Thyroid gland (tissue), 4 donors: ENCODE measurements around the gene OR51E1. TPM values are rescaled to one million over a fixed set of nuclear protein-coding genes. Genes with fewer than 3 reads are reported as not detected.

Source experiments
- DNase-seq, 2 donors: peaks; one replicate each; pipeline ENCODE4 v3.0.0-alpha.2; 2019
- H3K27ac ChIP-seq, 3 donors: fragments of 200-600 bp; sonication (generic); 1 replicate in 2 of 3; 2 replicates in 1 of 3; pipeline ENCODE4 v1.5.1; 2016 to 2019; ENCODE audit warnings: mild to moderate bottlenecking in 1 of 3, moderate library complexity in 1 of 3
- H3K27me3 ChIP-seq: fragments of 200-600 bp; sonication (generic); one replicate; pipeline ENCODE4 v1.5.1; 2019
- H3K36me3 ChIP-seq, 2 donors: fragments of 200-600 bp; sonication (generic); one replicate each; pipeline ENCODE4 v1.5.1; 2016 to 2019
- H3K4me1 ChIP-seq, 2 donors: fragments of 200-600 bp; sonication (generic); one replicate each; pipeline ENCODE4 v1.5.1; 2017 to 2019
- H3K4me3 ChIP-seq, 3 donors: fragments of 200-600 bp; sonication (generic); replicated peaks in 1 of 3; 1 replicate in 2 of 3; 2 replicates in 1 of 3; pipeline ENCODE4 v1.5.1; 2016; ENCODE audit warnings: mild to moderate bottlenecking in 1 of 3
- H3K9me3 ChIP-seq: fragments of 200-600 bp; sonication (generic); one replicate; pipeline ENCODE4 v1.5.1; 2017
- CTCF ChIP-seq, 6 experiments: fragments of 200-600 bp in 3 of 6; fragments of 450-650 bp in 3 of 6; sonication (generic) in 3 of 6; IDR thresholded peaks; one replicate each; pipeline ENCODE4 v1.5.1; 2016 to 2019; ENCODE audit warnings: antibody characterized with exemption in 6 of 6, mild to moderate bottlenecking in 2 of 6, inconsistent platforms in 1 of 6, moderate library complexity in 1 of 6
- POLR2A ChIP-seq, 2 donors: fragments of 450-650 bp; IDR thresholded peaks; one replicate each; pipeline ENCODE4 v1.6.1; 2017; ENCODE audit warnings: antibody characterized with exemption in 2 of 2, mild to moderate bottlenecking in 2 of 2, moderate library complexity in 1 of 2
- WGBS, 2 donors: methylation state at CpG; one replicate each; pipeline ENCODE4 v1.1.5; 2017; 5-methylcytosine and 5-hydroxymethylcytosine counted together
- intact Hi-C: fragments of 100-400 bp; cut with DNase I; formaldehyde crosslinking; loops from one replicate; pipeline ENCODE4 v1.15.1; 2023
- total RNA-seq, 4 donors: library from RNA; depleted of rRNA; stranded (reverse); fragments of >200 nt; gene quantifications; one replicate each; pipeline ENCODE4 v1.2.3, GENCODE V29; 2016

OR51E1 gene
- total RNA-seq, 4 donors from 2014 or later: 0.21 to 0.54 (median 0.22) TPM; not detected in 1

GRCh38 chr11:4682623-4683419, 39.0 kb downstream of the OR51E1 start:
- no peaks in the 10 kb centered on the region for H3K36me3 ChIP-seq
- no peak for TF ChIP-seq CTCF (IDR thresholded peaks at IDR 0.05)
- no peak for TF ChIP-seq POLR2A (IDR thresholded peaks at IDR 0.05)
- H3K4me3 ChIP-seq: no peak overlapping the region
- no peaks in the 10 kb centered on the region for H3K9me3 ChIP-seq
- H3K27me3 ChIP-seq: no peaks in the 10 kb centered on the region
- intact Hi-C loops: no loop called here
- H3K27ac ChIP-seq: no peak overlapping the region
- H3K4me1 ChIP-seq: no peaks in the 10 kb centered on the region
- WGBS, 2 donors: 59 to 75% methylated on average over 2 of the region's 2 CpGs
- DNase-seq: no peak

GRCh38 chr11:4684631-4685285, 41.0 kb downstream of the OR51E1 start:
- TF ChIP-seq POLR2A (IDR thresholded peaks at IDR 0.05) (no peak), CTCF (IDR thresholded peaks at IDR 0.05) (no peak)
- Histone ChIP-seq H3K4me3 (no peak overlapping the region), H3K4me1 (no peaks in the 10 kb centered on the region), H3K27ac (no peak overlapping the region), H3K36me3 (no peaks in the 10 kb centered on the region), H3K9me3 (no peaks in the 10 kb centered on the region), H3K27me3 (no peaks in the 10 kb centered on the region)
- 76 to 88% methylated on average over 3 of the region's 3 CpGs for WGBS, 2 donors
- intact Hi-C loops: no loop called here
- DNase-seq: no peak

GRCh38 chr11:4695442-4695841, 51.7 kb downstream of the OR51E1 start:
- H3K4me1 ChIP-seq: no peaks in the 10 kb centered on the region
- TF ChIP-seq CTCF (IDR thresholded peaks at IDR 0.05) (no peak), POLR2A (IDR thresholded peaks at IDR 0.05) (no peak)
- H3K36me3 ChIP-seq: no peaks in the 10 kb centered on the region
- H3K27ac ChIP-seq: no peak overlapping the region
- no peak for DNase-seq
- H3K4me3 ChIP-seq: no peak overlapping the region
- no peaks in the 10 kb centered on the region for H3K9me3 ChIP-seq
- intact Hi-C loops: no loop called here
- H3K27me3 ChIP-seq: no peaks in the 10 kb centered on the region
- WGBS, 2 donors: 37 to 40% methylated on average over 1 of the region's 1 CpG

- intact Hi-C loops: no loop called here
- H3K4me3 ChIP-seq: no peak within 1 kb of the TSS
- no peak for TF ChIP-seq POLR2A (IDR thresholded peaks at IDR 0.05)
- no peak for TF ChIP-seq CTCF (IDR thresholded peaks at IDR 0.05)
Measured at GRCh38 chr11:4697585-4697984, 53.8 kb downstream of the OR51E1 start, which contains the start of gene OR51E2. TSS of gene OR51E2 (minus strand) at chr11:4697853. CDS start at chr11:4682711, 15,142 bp downstream.

More at GRCh38 chr11:4697585-4697984, 53.8 kb downstream of the OR51E1 start, which contains the start of gene OR51E2:
- H3K4me1 ChIP-seq: no peaks in the 10 kb centered on the region
- DNase-seq: no peak
- no peaks in the 10 kb centered on the region for H3K27me3 ChIP-seq
- 67 to 82% methylated on average over 3 of the region's 3 CpGs for WGBS, 2 donors
- no peaks in the 10 kb centered on the region for H3K36me3 ChIP-seq
- H3K27ac ChIP-seq: no peak within 1 kb of the TSS
- no peaks in the 10 kb centered on the region for H3K9me3 ChIP-seq
